SJCRH30 (cell line): ENCODE data around the gene RBM46. TPM values are rescaled to one million over a fixed set of nuclear protein-coding genes. Genes with fewer than 3 reads are reported as not detected.
"Not testable (repeated sequence)": the region's sequence is repeated elsewhere in the genome, so short reads cannot be mapped to it uniquely, and the experiment has no call there.

Experiments
- DNase-seq, 2 experiments: peaks; one replicate each; pipeline ENCODE4 v3.0.0-alpha.2; 2015 to 2020
- H3K27ac ChIP-seq: fragments of 250-450 bp; sonication (Bioruptor Pico); 2 replicates; pipeline ENCODE4 v1.5.1; 2020; ENCODE audit warnings: mild to moderate bottlenecking, moderate library complexity
- H3K27me3 ChIP-seq: fragments of 250-450 bp; sonication (Bioruptor Pico); 2 replicates; pipeline ENCODE4 v1.5.1; 2020; ENCODE audit warnings: mild to moderate bottlenecking, moderate library complexity
- H3K36me3 ChIP-seq: fragments of 250-450 bp; sonication (Bioruptor Pico); 2 replicates; pipeline ENCODE4 v1.5.1; 2020; ENCODE audit warnings: mild to moderate bottlenecking, moderate library complexity
- H3K4me1 ChIP-seq: fragments of 250-450 bp; sonication (Bioruptor Pico); 2 replicates; pipeline ENCODE4 v1.5.1; 2020; ENCODE audit warnings: mild to moderate bottlenecking, moderate library complexity
- H3K4me3 ChIP-seq: fragments of 250-450 bp; sonication (Bioruptor Pico); 2 replicates; pipeline ENCODE4 v1.5.1; 2020; ENCODE audit warnings: mild to moderate bottlenecking, moderate library complexity
- H3K9me3 ChIP-seq: fragments of 250-450 bp; sonication (Bioruptor Pico); replicated peaks from 2 replicates; pipeline ENCODE4 v1.5.1; 2020; ENCODE audit warnings: mild to moderate bottlenecking, moderate library complexity
- total RNA-seq: library from RNA; depleted of rRNA; stranded (reverse); fragments of >200 nt; shearing (Covaris generic); gene quantifications from 2 replicates; pipeline ENCODE4 v1.2.3, GENCODE V29; 2014

RBM46 gene
- total RNA-seq, 1 experiment from 2014 or later, result not detected

DNA sequence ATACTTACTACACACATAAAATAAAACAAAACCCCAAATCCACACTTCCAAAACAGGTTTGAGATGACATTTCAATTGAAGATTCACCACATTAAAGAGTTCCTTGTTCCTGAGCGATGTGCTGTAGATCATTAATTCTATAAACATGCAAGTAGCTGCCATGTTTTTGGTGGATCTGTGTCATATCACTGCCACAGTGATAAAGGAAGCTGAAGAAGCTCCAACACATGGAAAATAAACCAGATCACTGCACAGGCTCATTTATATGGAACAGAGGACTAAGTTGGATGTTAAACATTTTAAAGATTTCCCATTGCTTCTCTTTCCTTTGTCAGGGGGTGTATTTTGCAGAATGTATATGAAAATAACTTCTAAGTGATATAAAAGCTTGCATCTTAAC lies 2.8 kb upstream of the RBM46 start:
- DNase-seq, result no peak
- Histone ChIP-seq H3K27ac (no peak overlapping the region), H3K4me1 (no peaks in the 10 kb centered on the region), H3K27me3 (no peaks in the 10 kb centered on the region), H3K9me3 (no peaks in the 10 kb centered on the region), H3K4me3 (no peak overlapping the region), H3K36me3 (no peaks in the 10 kb centered on the region)

DNA sequence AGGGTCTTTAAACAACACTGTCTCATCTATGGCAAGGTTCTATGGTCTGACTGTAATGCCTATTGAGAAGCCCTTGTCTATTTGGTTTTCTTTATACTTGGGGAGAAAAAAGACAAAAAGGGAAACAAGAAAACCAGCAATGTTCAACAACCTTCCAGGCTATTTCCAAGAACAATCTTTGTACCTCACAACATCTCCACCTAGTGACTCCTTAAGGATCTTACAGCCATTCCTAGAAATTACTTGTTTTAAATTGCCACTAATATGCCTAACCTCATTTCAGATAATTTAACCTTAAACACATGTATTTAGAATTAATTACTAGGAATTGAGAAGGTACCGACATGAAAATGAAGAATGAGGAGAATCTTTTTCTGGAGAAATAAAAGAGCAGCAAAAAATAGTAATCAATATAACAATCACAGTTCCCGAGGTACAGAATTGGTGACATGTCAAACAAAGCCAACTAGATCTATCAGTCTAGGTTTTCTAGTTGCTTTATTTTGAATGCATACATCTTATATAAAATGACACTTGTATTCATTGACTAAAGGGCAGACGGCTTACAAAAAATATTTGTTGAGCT lies 1.6 kb upstream of the RBM46 start:
- H3K9me3 ChIP-seq, result no peaks in the 10 kb centered on the region
- H3K36me3 ChIP-seq, result no peaks in the 10 kb centered on the region
- no peak overlapping the region for H3K4me3 ChIP-seq
- DNase-seq, result peak in 1 of 2 experiments; percentile 2
- no peak overlapping the region for H3K27ac ChIP-seq
- no peaks in the 10 kb centered on the region for H3K4me1 ChIP-seq
- no peaks in the 10 kb centered on the region for H3K27me3 ChIP-seq

DNA sequence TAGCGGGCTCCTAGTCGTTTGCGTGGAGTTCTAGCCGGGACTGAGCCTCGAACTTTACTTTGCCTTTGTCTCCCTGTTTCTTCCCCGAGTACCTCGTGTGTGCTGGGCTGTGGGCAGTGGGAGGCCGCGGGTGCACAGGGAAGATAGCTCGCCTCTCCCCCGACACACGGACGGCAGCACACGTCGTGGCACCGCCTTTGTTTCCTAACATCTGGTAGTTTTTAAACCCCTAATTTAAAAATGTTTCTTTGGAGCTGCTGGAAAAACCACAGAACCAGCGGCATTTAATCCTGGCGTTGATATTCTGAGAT lies 866 bp downstream of the RBM46 start:
- Histone ChIP-seq H3K36me3 (no peaks in the 10 kb centered on the region), H3K27me3 (no peaks in the 10 kb centered on the region), H3K9me3 (no peaks in the 10 kb centered on the region), H3K4me1 (no peaks in the 10 kb centered on the region), H3K27ac (no peak overlapping the region), H3K4me3 (no peak overlapping the region)
- DNase-seq, result no peak

DNA sequence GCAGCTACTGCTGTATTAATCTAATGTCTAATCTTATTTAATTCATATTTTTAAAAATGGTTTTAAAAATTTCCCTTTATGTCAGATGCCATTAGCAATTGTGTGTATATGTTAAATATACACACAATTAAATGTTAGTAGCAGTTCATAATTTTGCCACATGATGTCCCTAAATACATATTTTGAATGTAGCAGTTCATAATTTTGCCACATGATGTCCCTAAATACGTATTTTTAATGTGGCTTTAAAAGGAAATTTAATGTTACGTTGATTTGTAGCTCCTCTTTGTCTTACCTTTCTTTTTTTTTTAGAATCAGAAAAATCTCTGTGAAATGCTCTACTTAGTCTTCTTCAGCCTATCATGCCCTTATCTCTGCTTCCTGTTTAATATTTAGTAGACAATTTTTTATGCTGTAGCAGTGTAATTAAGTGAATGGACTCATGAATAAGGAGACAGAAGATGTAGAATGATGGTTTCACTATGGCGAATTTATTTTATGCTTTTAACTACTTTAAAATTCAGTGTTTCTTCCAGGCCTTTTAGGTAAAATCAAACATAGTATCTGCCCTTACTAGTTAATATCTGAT lies 26.1 kb downstream of the RBM46 start:
- no peaks in the 10 kb centered on the region for H3K27me3 ChIP-seq
- H3K4me1 ChIP-seq, result no peaks in the 10 kb centered on the region
- H3K36me3 ChIP-seq, result no peaks in the 10 kb centered on the region
- no peaks in the 10 kb centered on the region for H3K9me3 ChIP-seq
- H3K27ac ChIP-seq, result no peak overlapping the region
- DNase-seq, result peak in 1 of 2 experiments; percentile 31
- no peak overlapping the region for H3K4me3 ChIP-seq

DNA sequence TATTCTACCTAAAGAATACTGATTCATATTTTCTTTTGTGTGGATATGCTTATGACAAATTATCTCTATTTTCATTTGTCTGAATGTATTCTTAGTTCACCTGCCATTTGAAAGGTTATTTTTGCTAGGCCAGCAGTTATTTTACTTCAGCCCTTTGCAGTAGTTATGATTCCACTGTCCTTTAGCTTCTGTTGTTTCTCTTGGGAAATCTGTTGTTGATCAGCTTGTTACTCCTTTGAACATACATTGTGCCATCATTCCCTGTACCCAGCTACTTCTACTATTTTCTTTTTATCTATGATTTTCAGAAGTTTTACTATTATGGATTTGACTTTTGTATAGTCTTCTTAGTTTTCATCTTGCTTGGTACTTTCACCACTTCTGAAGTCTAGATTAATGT lies 37.2 kb downstream of the RBM46 start:
- no peaks in the 10 kb centered on the region for H3K27me3 ChIP-seq
- H3K27ac ChIP-seq, result no peak overlapping the region
- no peaks in the 10 kb centered on the region for H3K9me3 ChIP-seq
- DNase-seq, result no peak
- no peak overlapping the region for H3K4me3 ChIP-seq
- H3K36me3 ChIP-seq, result no peaks in the 10 kb centered on the region
- no peaks in the 10 kb centered on the region for H3K4me1 ChIP-seq

DNA sequence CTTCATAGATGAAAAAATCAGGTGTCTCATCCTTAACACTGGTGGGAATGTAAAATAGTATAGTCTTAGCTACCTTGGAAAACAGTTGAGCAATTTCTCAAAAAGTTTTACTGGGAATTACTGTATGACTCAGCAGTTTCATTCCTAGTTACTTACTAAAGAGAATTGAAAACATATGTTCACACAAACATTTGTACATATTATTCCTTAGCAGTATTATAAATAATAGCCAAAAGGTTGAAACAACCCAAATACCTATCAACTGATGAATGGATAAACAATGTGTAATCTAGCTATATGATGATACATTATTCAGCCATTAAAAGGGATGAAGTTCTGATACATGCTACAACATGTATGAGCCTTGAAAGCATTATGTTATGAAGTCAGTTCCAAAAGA lies 41.7 kb downstream of the RBM46 start:
- no peaks in the 10 kb centered on the region for H3K36me3 ChIP-seq
- no peaks in the 10 kb centered on the region for H3K27me3 ChIP-seq
- DNase-seq, result no peak
- no peak overlapping the region for H3K4me3 ChIP-seq
- H3K4me1 ChIP-seq, result no peaks in the 10 kb centered on the region
- no peak overlapping the region for H3K27ac ChIP-seq
- H3K9me3 ChIP-seq, result no peaks in the 10 kb centered on the region

DNA sequence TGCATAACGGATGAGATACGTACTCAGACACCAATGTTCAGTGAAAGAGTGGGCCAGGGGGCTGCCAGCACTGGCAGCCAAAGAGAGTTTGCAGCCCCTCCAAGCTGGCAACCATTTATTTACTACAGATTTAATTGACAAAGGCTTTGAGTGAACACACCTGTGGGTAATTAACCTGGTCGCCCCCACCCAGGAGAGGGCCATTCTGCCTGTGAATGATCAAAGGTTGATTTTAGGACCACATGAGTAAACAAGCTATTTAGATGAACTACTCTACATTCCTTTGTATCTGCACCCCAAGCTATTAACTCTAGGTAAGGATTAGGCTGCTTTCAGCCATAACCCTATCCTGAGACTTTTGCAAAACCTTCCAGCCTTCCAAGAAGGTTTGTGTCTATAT lies 55.0 kb downstream of the RBM46 start:
- no peaks in the 10 kb centered on the region for H3K4me1 ChIP-seq
- H3K27ac ChIP-seq, result no peak overlapping the region
- DNase-seq, result no peak
- H3K4me3 ChIP-seq, result no peak overlapping the region
- H3K27me3 ChIP-seq, result no peaks in the 10 kb centered on the region
- H3K36me3 ChIP-seq, result no peaks in the 10 kb centered on the region
- no peaks in the 10 kb centered on the region for H3K9me3 ChIP-seq

DNA sequence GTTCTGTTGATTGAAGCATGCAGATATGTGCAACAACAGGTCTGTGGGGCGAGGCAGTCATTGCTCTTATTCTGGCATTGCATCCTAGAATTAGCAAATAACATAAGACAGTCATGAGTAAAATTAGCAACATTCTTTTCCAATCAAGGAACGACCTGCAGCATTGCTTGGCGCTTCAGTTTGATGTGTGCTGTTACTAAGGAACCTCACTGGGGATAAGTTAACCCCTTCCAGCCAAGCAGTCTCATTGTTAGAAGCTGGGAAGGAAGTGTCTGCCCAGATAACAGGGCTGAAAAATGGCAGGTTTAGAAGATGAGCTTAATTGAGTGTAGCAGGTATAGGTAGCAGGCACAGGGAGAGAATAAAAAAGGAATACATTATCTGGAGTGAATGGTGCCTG lies 55.4 kb downstream of the RBM46 start:
- Histone ChIP-seq H3K9me3 (no peaks in the 10 kb centered on the region), H3K36me3 (no peaks in the 10 kb centered on the region), H3K4me3 (no peak overlapping the region), H3K4me1 (no peaks in the 10 kb centered on the region), H3K27me3 (no peaks in the 10 kb centered on the region), H3K27ac (no peak overlapping the region)
- no peak for DNase-seq

DNA sequence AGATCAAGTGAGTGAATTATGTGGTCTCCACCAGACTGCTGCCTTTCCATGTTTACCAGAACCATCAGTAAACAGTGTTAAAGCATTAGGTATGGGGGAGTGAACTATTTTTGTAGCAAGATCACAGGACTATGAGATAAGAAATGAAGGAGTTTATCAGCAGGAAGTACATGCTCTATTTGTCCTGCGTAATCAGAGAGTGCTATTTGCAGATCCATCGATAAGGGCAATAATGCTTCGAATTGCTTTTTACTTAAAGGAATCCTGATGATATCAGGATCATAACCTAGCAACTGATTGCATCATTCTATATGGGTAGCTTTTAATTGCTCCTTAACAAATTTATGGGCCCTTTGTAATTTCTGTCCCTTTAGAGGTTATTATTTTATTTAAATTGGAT lies 57.1 kb downstream of the RBM46 start:
- DNase-seq, result no peak
- Histone ChIP-seq H3K4me1 (no peaks in the 10 kb centered on the region), H3K4me3 (no peak overlapping the region), H3K27me3 (no peaks in the 10 kb centered on the region), H3K9me3 (no peaks in the 10 kb centered on the region), H3K36me3 (no peaks in the 10 kb centered on the region), H3K27ac (no peak overlapping the region)

DNA sequence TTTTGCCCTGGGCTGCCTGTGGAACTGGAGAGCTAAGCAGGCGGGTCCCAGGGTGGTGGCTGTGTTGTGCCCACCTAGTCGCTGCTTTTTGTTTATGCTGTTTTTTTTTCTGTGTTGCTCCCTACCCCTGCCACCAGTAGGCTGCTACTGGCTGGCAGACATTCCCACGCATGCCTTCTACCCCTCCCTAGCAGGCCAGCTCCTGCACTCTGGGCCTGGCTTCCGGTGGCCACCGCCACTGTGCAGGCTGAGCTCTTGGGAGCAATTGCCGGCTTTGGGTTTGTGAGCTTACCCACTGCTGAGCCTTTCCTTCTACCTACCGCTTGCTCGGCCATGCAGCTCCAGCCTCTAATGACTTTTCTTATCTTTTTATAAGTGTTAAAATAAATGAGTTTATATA lies 57.6 kb downstream of the RBM46 start:
- H3K4me3 ChIP-seq, result no peak overlapping the region
- no peaks in the 10 kb centered on the region for H3K27me3 ChIP-seq
- H3K27ac ChIP-seq, result no peak overlapping the region
- no peaks in the 10 kb centered on the region for H3K36me3 ChIP-seq
- no peaks in the 10 kb centered on the region for H3K4me1 ChIP-seq
- H3K9me3 ChIP-seq, result no peaks in the 10 kb centered on the region
- no peak for DNase-seq

DNA sequence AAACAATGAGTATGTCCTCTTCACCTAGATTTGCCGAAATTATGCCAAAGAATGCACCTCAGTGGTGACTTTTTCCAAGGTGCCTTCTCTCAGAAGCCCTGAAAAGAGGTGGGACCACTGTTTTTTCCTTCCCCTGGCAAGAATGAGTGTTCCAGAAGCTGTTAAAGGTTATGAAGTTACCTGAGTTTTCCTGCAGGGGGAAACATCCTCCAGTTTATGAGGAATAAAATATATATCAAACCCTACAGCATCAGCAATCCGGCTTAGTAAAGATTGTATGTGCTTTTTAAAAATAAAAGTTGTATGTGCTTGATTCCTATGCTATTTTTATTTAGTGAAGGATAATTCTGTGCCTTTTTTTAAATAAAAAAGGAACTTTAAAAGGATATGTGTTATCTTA lies 73.3 kb downstream of the RBM46 start:
- no peaks in the 10 kb centered on the region for H3K9me3 ChIP-seq
- peak in 1 of 2 experiments; percentile 5 for DNase-seq

DNA sequence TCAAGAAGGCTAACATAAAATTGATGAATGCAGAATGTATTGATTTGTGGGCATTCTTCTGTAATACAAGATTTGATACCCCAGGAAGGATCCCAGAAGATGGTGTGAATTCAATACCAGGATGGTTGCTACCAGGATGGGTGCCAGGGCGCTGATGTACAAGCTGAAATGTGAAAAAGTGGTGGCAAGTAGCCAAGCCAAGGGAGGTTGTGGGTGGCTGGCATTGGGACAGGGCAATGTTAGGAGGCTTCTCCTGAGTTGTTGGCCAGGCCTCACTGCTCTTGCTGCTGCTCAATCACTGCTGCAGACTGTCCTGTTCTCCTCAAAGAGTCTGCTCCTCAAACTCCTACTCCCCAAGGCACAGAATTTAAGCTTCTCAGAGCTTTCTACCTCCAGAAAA lies 77.1 kb downstream of the RBM46 start:
- H3K27ac ChIP-seq, result no peak overlapping the region
- no peaks in the 10 kb centered on the region for H3K4me1 ChIP-seq
- no peak overlapping the region for H3K4me3 ChIP-seq
- DNase-seq, result no peak
- no peaks in the 10 kb centered on the region for H3K9me3 ChIP-seq
- no peaks in the 10 kb centered on the region for H3K36me3 ChIP-seq
- H3K27me3 ChIP-seq, result no peaks in the 10 kb centered on the region

More for the DNA sequence above, 73.3 kb downstream of the RBM46 start:
- H3K4me1 ChIP-seq, result no peaks in the 10 kb centered on the region
- no peaks in the 10 kb centered on the region for H3K36me3 ChIP-seq
- no peaks in the 10 kb centered on the region for H3K27me3 ChIP-seq
- no peak overlapping the region for H3K4me3 ChIP-seq
- H3K27ac ChIP-seq, result no peak overlapping the region

DNA sequence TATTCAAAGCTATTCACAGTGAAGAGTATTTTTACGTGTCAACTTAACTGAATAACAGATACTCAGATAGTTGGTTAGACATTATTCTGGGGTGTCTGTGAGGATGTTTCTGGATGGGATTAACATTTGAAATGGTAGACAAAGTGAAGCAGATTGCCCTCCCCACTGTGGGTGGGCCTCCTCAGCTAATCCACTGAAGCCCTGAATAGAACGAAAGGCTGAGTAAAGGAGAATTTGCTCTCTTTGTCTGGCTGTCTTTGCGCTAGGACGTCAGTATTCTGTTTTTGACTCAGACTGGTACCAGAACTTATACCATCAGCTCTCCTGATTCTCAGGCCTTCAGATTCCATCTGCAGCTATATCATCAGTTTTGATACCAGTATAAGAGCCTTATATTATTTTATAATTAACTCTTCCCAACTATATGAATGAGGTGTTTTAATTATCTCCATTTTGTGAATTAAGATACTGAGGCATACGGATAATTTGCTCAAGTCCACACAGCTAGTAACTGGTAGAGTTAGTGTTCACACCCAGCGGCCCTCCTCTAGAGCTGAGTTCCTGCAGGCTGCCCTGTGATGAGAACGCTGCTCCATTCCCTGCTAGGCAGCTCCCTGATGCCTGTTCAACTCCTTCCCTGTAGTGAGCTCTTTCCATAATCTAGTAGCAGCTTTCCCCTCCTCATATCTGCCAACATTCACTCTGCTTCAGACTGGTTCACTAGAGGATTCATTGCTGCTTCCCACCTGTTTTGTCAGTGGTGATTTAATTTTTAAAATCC lies 87.5 kb downstream of the RBM46 start:
- Histone ChIP-seq H3K27me3 (no peaks in the 10 kb centered on the region), H3K27ac (no peak overlapping the region), H3K9me3 (no peaks in the 10 kb centered on the region), H3K4me1 (no peaks in the 10 kb centered on the region), H3K4me3 (no peak overlapping the region), H3K36me3 (no peaks in the 10 kb centered on the region)
- DNase-seq, result no peak

DNA sequence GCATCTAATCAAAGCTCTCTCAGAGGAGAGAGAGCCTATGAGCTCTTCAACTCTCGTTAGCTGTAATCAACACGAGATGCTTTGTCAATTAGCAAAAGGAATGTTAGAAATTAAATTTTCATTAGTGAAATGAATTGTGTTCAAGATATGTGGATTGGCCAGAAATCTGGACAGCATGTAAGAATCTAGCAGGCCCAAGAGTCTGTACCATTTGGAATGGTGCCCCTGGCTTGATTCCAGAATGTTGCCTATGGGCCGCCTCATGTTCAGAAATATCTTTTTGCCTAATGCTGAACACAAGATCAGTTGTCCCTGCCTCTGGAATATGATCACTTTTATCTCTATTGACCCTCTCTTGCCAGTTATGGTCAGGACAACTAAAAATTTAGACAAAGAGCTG lies 88.2 kb downstream of the RBM46 start:
- no peak overlapping the region for H3K27ac ChIP-seq
- H3K4me3 ChIP-seq, result no peak overlapping the region
- no peaks in the 10 kb centered on the region for H3K36me3 ChIP-seq
- no peak for DNase-seq
- H3K9me3 ChIP-seq, result no peaks in the 10 kb centered on the region
- no peaks in the 10 kb centered on the region for H3K4me1 ChIP-seq
- H3K27me3 ChIP-seq, result no peaks in the 10 kb centered on the region

DNA sequence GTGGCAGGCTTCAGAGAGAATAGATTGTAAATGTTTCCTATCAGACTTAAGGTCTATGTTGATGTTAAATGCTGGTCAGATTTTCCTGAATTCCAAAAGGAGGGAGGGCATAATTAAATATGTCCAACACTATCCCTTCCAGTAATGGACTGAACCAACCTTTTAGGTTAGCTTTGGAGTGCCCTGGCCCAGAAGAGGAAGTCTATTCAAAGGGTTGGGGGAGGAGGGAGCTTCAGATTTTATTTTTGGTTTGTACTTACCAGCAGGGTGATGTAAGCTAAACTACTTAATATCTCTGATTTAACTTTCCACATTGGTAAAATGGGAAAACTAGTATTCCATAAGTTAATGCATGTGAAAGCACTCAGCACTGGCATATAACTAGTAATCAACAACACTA lies 91.1 kb downstream of the RBM46 start:
- H3K4me3 ChIP-seq, result no peak overlapping the region
- no peak for DNase-seq

DNA sequence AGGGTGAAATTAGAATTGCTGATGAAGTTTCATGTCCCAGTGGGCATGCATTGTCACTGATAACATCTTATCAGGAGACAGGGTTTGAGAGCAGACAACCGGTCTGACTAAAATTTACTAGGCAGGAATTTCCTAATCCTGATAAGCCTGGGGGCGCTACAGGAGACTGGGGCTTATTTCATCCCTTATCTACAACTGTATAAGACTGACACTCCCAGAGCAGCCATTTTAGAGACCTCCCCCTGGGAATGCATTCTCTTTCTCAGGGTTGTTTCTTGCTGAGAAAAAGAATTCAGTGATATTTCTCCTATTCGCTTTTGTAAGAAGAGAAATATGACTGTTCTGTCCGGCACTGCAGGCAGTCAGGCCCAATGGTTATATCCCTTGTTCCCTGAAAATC lies 93.0 kb downstream of the RBM46 start:
- H3K36me3 ChIP-seq, H3K9me3 ChIP-seq, H3K4me1 ChIP-seq, DNase-seq, H3K27ac ChIP-seq, H3K4me3 ChIP-seq, H3K27me3 ChIP-seq: not testable (repeated sequence)

More for the DNA sequence above, 91.1 kb downstream of the RBM46 start:
- no peaks in the 10 kb centered on the region for H3K27me3 ChIP-seq
- no peak overlapping the region for H3K27ac ChIP-seq
- H3K4me1 ChIP-seq, result no peaks in the 10 kb centered on the region
- H3K9me3 ChIP-seq, result no peaks in the 10 kb centered on the region
- no peaks in the 10 kb centered on the region for H3K36me3 ChIP-seq
